ENCODE results near the gene TANGO6. TPM values are rescaled to one million over a fixed set of nuclear protein-coding genes. Genes with fewer than 3 reads are reported as not detected.

TANGO6 gene
- polyA plus RNA-seq, 1 donor (not counting 4 experiments of a cell fraction or from before 2014, with no cell fraction given) = 13.1 TPM

- Histone ChIP-seq H3K4me2 (ENCODE audit: control insufficient read depth, extremely low read depth, insufficient read depth, low read depth, low read length) (peak overlapping the region; percentile 29), H2AFZ (ENCODE audit: control insufficient read depth, low read length) (no peak overlapping the region), H3K36me3 (ENCODE audit: control insufficient read depth in 2 of 2, extremely low read depth in 1 of 2, insufficient read depth in 2 of 2, low read length in 2 of 2) (peaks cover 3 to 9% of the 10 kb centered on the region in 2 experiments), H3K4me1 (ENCODE audit: control insufficient read depth, extremely low read depth, insufficient read depth, low read length) (peaks cover 42% of the 10 kb centered on the region), H4K20me1 (ENCODE audit: control insufficient read depth, extremely low read depth, insufficient read depth, low read length) (no peaks in the 10 kb centered on the region), H3K27ac (ENCODE audit: control insufficient read depth, insufficient read depth, low read length) (peak overlapping the region; percentile 72), H3K4me3 (ENCODE audit: control insufficient read depth in 2 of 3, extremely low read depth in 1 of 3, insufficient read depth in 2 of 3, low read depth in 1 of 3, low read length in 3 of 3) (no peak overlapping the region), H3K79me2 (ENCODE audit: control insufficient read depth, insufficient read depth, low read length) (no peaks in the 10 kb centered on the region), H3K27me3 (ENCODE audit: control insufficient read depth, extremely low read depth, insufficient read depth, low read length) (no peaks in the 10 kb centered on the region), H3K9me3 (ENCODE audit: control insufficient read depth, low read depth, low read length) (no peaks in the 10 kb centered on the region), H3K9me1 (ENCODE audit: control insufficient read depth, extremely low read depth, insufficient read depth, low read length) (no peaks in the 10 kb centered on the region), H3K9ac (ENCODE audit: control insufficient read depth, extremely low read depth, insufficient read depth, low read length) (peak overlapping the region; percentile 38)
- TF ChIP-seq EZH2 (IDR thresholded peaks at IDR 0.05; ENCODE audit: low read length) = no peak
- TF ChIP-seq, protein P1, sequence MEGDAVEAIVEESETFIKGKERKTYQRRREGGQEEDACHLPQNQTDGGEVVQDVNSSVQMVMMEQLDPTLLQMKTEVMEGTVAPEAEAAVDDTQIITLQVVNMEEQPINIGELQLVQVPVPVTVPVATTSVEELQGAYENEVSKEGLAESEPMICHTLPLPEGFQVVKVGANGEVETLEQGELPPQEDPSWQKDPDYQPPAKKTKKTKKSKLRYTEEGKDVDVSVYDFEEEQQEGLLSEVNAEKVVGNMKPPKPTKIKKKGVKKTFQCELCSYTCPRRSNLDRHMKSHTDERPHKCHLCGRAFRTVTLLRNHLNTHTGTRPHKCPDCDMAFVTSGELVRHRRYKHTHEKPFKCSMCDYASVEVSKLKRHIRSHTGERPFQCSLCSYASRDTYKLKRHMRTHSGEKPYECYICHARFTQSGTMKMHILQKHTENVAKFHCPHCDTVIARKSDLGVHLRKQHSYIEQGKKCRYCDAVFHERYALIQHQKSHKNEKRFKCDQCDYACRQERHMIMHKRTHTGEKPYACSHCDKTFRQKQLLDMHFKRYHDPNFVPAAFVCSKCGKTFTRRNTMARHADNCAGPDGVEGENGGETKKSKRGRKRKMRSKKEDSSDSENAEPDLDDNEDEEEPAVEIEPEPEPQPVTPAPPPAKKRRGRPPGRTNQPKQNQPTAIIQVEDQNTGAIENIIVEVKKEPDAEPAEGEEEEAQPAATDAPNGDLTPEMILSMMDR (optimal IDR thresholded peaks at IDR 0.05 in 1 of 3, IDR thresholded peaks at IDR 0.05 in 1 of 3, conservative IDR thresholded peaks at IDR 0.05 in 1 of 3; ENCODE audit: extremely low read depth in 1 of 3, insufficient read depth in 2 of 3, low read length in 3 of 3) = no peak
- FAIRE-seq = no peak
- dilution Hi-C loops (cut with MboI; ENCODE audit: extremely low pct_ligation_motif_present, low sequenced_read_pairs) = no loop called here
- no peak for DNase-seq (ENCODE audit: low read depth, low spot score)
Measured at GRCh38 chr16:68923116-68923515, 79.8 kb downstream of the TANGO6 start.

- dilution Hi-C loops (cut with MboI; ENCODE audit: extremely low pct_ligation_motif_present, low sequenced_read_pairs) = no loop called here
Measured at GRCh38 chr16:68927018-68927417, 83.7 kb downstream of the TANGO6 start.

More at GRCh38 chr16:68927018-68927417, 83.7 kb downstream of the TANGO6 start:
- H3K79me2 ChIP-seq (ENCODE audit: control insufficient read depth, insufficient read depth, low read length) = no peaks in the 10 kb centered on the region
- H3K27ac ChIP-seq (ENCODE audit: control insufficient read depth, insufficient read depth, low read length) = no peak overlapping the region
- H2AFZ ChIP-seq (ENCODE audit: control insufficient read depth, low read length) = no peak overlapping the region
- no peak for FAIRE-seq
- H3K4me1 ChIP-seq (ENCODE audit: control insufficient read depth, extremely low read depth, insufficient read depth, low read length) = peaks cover 22% of the 10 kb centered on the region
- no peaks in the 10 kb centered on the region for H4K20me1 ChIP-seq (ENCODE audit: control insufficient read depth, extremely low read depth, insufficient read depth, low read length)
- DNase-seq (ENCODE audit: low read depth, low spot score) = no peak
- H3K9me1 ChIP-seq (ENCODE audit: control insufficient read depth, extremely low read depth, insufficient read depth, low read length) = no peaks in the 10 kb centered on the region
- H3K4me2 ChIP-seq (ENCODE audit: control insufficient read depth, extremely low read depth, insufficient read depth, low read depth, low read length) = no peak overlapping the region
- TF ChIP-seq EZH2 (IDR thresholded peaks at IDR 0.05; ENCODE audit: low read length) = no peak
- TF ChIP-seq, protein P1 (optimal IDR thresholded peaks at IDR 0.05 in 1 of 3, IDR thresholded peaks at IDR 0.05 in 1 of 3, conservative IDR thresholded peaks at IDR 0.05 in 1 of 3; ENCODE audit: extremely low read depth in 1 of 3, insufficient read depth in 2 of 3, low read length in 3 of 3) = no peak
- no peak overlapping the region for H3K4me3 ChIP-seq (ENCODE audit: control insufficient read depth in 2 of 3, extremely low read depth in 1 of 3, insufficient read depth in 2 of 3, low read depth in 1 of 3, low read length in 3 of 3)
- peaks cover 3 to 9% of the 10 kb centered on the region in 2 experiments for H3K36me3 ChIP-seq (ENCODE audit: control insufficient read depth in 2 of 2, extremely low read depth in 1 of 2, insufficient read depth in 2 of 2, low read length in 2 of 2)
- H3K27me3 ChIP-seq (ENCODE audit: control insufficient read depth, extremely low read depth, insufficient read depth, low read length) = no peaks in the 10 kb centered on the region
- H3K9me3 ChIP-seq (ENCODE audit: control insufficient read depth, low read depth, low read length) = no peaks in the 10 kb centered on the region
- H3K9ac ChIP-seq (ENCODE audit: control insufficient read depth, extremely low read depth, insufficient read depth, low read length) = no peak overlapping the region

Measured in keratinocyte (primary cell).